K562 (cell line): ENCODE measurements around the gene NRXN3. TPM values are rescaled to one million over a fixed set of nuclear protein-coding genes. Genes with fewer than 3 reads are reported as not detected.

Source experiments
- ATAC-seq: fragments of 200-7000 bp; cut with Tn5 transposase; 3 replicates; pipeline ENCODE4 v1.9.1; 2020; ENCODE audit warnings: moderate library complexity
- BruUV-seq: library from RNA; stranded (reverse); fragments of 400-500 nt; replicated peaks from 2 replicates; lab custom pipeline; 2021; lab: Mats Ljungman, UMichigan
- CTCF ChIA-PET: fragments of 300-600 bp; formaldehyde crosslinking; extraction: SDS; loops from one replicate; lab custom pipeline; 2021; ENCODE audit warnings: low intra/inter-chr PET ratio; lab: Yijun Ruan, JAX
- POLR2A ChIA-PET: fragments of 300-600, 350-650 bp; sonication (Branson Sonifier 250); formaldehyde crosslinking; extraction: SDS; loops from one replicate; lab custom pipeline; 2021; ENCODE audit warnings: antibody characterized with exemption, inconsistent platforms; lab: Yijun Ruan, JAX
- DNase-seq, 4 experiments: peaks; one replicate each; pipeline versions ENCODE4 v3.0.0 to v3.0.0-alpha.2; 2011 to 2018; ENCODE audit warnings: low spot score in 3 of 4, mixed read lengths in 3 of 4; ENCODE audit errors: extremely low read depth in 1 of 4
- FAIRE-seq: peaks from 2 replicates; lab custom pipeline; 2011; peaks lifted over from hg19 to GRCh38; lab: Jason Lieb, UNC
- H2AFZ ChIP-seq: 2 replicates; pipeline ENCODE4 v1.6.0; 2011; ENCODE audit warnings: low read depth, low read length, control low read depth, inconsistent platforms
- H3K27ac ChIP-seq: fragments of 200-600 bp; 3 replicates; pipeline ENCODE4 v1.8.0; 2011; ENCODE audit warnings: low read depth, mild to moderate bottlenecking, control low read depth, inconsistent platforms, low read length, moderate library complexity, mixed read lengths; ENCODE audit errors: extremely low read depth
- H3K27me3 ChIP-seq, 2 experiments: fragments of 300-600 bp in 1 of 2; 2 replicates in 1 of 2; 3 replicates in 1 of 2; pipeline versions ENCODE4 v1.6.0 to v1.8.0; 2011; ENCODE audit warnings: inconsistent platforms in 2 of 2, low read length in 2 of 2, mild to moderate bottlenecking in 1 of 2, mixed read lengths in 1 of 2, moderate library complexity in 1 of 2; ENCODE audit not compliant: control insufficient read depth in 2 of 2, insufficient read depth in 2 of 2
- H3K36me3 ChIP-seq: fragments of 300-600 bp; 3 replicates; pipeline ENCODE4 v1.8.0; 2011; ENCODE audit warnings: mild to moderate bottlenecking, low read length, inconsistent platforms; ENCODE audit not compliant: control insufficient read depth, insufficient read depth
- H3K4me1 ChIP-seq, 2 experiments: fragments of 200-600 bp in 1 of 2; replicated peaks in 1 of 2; 2 replicates in 1 of 2; 3 replicates in 1 of 2; pipeline versions ENCODE4 v1.5.1 to v1.8.0; 2011; ENCODE audit warnings: inconsistent platforms in 2 of 2, low read length in 2 of 2, mild to moderate bottlenecking in 1 of 2, mixed read lengths in 1 of 2, moderate library complexity in 1 of 2; ENCODE audit not compliant: control insufficient read depth in 2 of 2, insufficient read depth in 2 of 2
- H3K4me2 ChIP-seq: 2 replicates; pipeline ENCODE4 v1.6.1; 2011; ENCODE audit warnings: low read length, control low read depth, inconsistent platforms, mixed read lengths; ENCODE audit not compliant: insufficient read depth
- H3K4me3 ChIP-seq: fragments of 200-600 bp; sonication (generic), shearing (Covaris generic); 2 replicates; pipeline ENCODE4 v1.5.1; 2016; ENCODE audit warnings: control low read depth, inconsistent platforms
- H3K79me2 ChIP-seq: fragments of 200-600 bp; 3 replicates; pipeline ENCODE4 v1.8.0; 2011; ENCODE audit warnings: low read length, inconsistent platforms; ENCODE audit not compliant: control insufficient read depth, insufficient read depth
- H3K9ac ChIP-seq, 2 experiments: 2 replicates each; pipeline versions ENCODE4 v1.6.0 to v1.6.1; 2011; ENCODE audit warnings: low read depth in 2 of 2, low read length in 2 of 2, control low read depth in 1 of 2, inconsistent platforms in 1 of 2, mild to moderate bottlenecking in 1 of 2, mixed read lengths in 1 of 2; ENCODE audit not compliant: insufficient read depth in 1 of 2
- H3K9me1 ChIP-seq: one replicate; pipeline ENCODE4 v1.6.0; 2011; ENCODE audit warnings: inconsistent platforms, mild to moderate bottlenecking, low read length, moderate library complexity; ENCODE audit not compliant: control insufficient read depth, insufficient read depth
- H3K9me3 ChIP-seq: replicated peaks from 2 replicates; pipeline ENCODE4 v1.5.1; 2011; ENCODE audit warnings: low read depth, low read length, inconsistent platforms; ENCODE audit not compliant: control insufficient read depth, insufficient read depth
- H4K20me1 ChIP-seq: replicated peaks from 2 replicates; pipeline ENCODE4 v1.6.1; 2011; ENCODE audit warnings: low read length, inconsistent platforms, mixed read lengths; ENCODE audit not compliant: control insufficient read depth, insufficient read depth
- BMI1 ChIP-seq: fragments of 150-350 bp; IDR thresholded peaks from 2 replicates; pipeline ENCODE4 v1.6.1; 2014; ENCODE audit warnings: low read length
- CEBPG ChIP-seq, 3 experiments: fragments of 200-800 bp in 1 of 3; sonication (Bioruptor generic) in 1 of 3; sonication (generic) in 1 of 3; formaldehyde crosslinking in 1 of 3; IDR thresholded peaks in 2 of 3; conservative IDR thresholded peaks in 1 of 3; 2 replicates each; pipeline versions ENCODE4 v1.6.1 to v1.8.0; 2016 to 2022; ENCODE audit warnings: missing compliant biosample characterization in 2 of 3, missing genetic modification characterization in 2 of 3, mild to moderate bottlenecking in 1 of 3, missing genetic modification reagents in 1 of 3
- COPS2 ChIP-seq: fragments of 450-650 bp; conservative IDR thresholded peaks from 2 replicates; pipeline ENCODE4 v1.6.1; 2016; ENCODE audit warnings: mild to moderate bottlenecking, moderate library complexity
- ESRRA ChIP-seq: fragments of 450-650 bp; IDR thresholded peaks from 2 replicates; pipeline ENCODE4 v1.6.1; 2014; ENCODE audit warnings: low read depth, mild to moderate bottlenecking, moderate library complexity, borderline replicate concordance
- ETV6 ChIP-seq, 3 experiments: fragments of 150-350 bp in 1 of 3; sonication (generic) in 1 of 3; formaldehyde crosslinking in 1 of 3; IDR thresholded peaks; 2 replicates each; pipeline versions ENCODE4 v1.6.1 to v1.8.0; 2014 to 2022; ENCODE audit warnings: borderline replicate concordance in 2 of 3, low read depth in 2 of 3, antibody characterized with exemption in 1 of 3, low read length in 1 of 3, mild to moderate bottlenecking in 1 of 3, missing genetic modification reagents in 1 of 3
- FOXP1 ChIP-seq: sonication (generic); formaldehyde crosslinking; IDR thresholded peaks from 2 replicates; pipeline ENCODE4 v1.8.0; 2022; ENCODE audit warnings: mild to moderate bottlenecking, missing genetic modification reagents
- NELFE ChIP-seq: IDR thresholded peaks from 2 replicates; pipeline ENCODE4 v1.6.1; 2011; ENCODE audit warnings: mild to moderate bottlenecking; ENCODE audit not compliant: insufficient read depth, insufficient read length
- NFYB ChIP-seq: IDR thresholded peaks from 2 replicates; pipeline ENCODE4 v1.6.1; 2011; ENCODE audit warnings: mild to moderate bottlenecking, moderate library complexity; ENCODE audit not compliant: insufficient read length; ENCODE audit errors: extremely low read depth
- SNAPC5 ChIP-seq: fragments of 250-450 bp; sonication (Bioruptor Pico); IDR thresholded peaks from 2 replicates; pipeline ENCODE4 v1.8.0; 2021; ENCODE audit warnings: moderate library complexity, mild to moderate bottlenecking, inconsistent platforms
- TAF7 ChIP-seq: fragments of 450-650 bp; IDR thresholded peaks from 2 replicates; pipeline ENCODE4 v1.6.1; 2016; ENCODE audit warnings: missing genetic modification characterization, missing compliant biosample characterization
- TEAD2 ChIP-seq: fragments of 450-650 bp; IDR thresholded peaks from 2 replicates; pipeline ENCODE4 v1.6.1; 2016; ENCODE audit warnings: missing genetic modification characterization, control low read depth, missing compliant biosample characterization
- WHSC1 ChIP-seq: IDR thresholded peaks from one replicate; pipeline ENCODE4 v1.6.1; 2012; ENCODE audit warnings: low read length, control low read depth, inconsistent platforms
- ZFP91 ChIP-seq: sonication (generic); formaldehyde crosslinking; IDR thresholded peaks from 2 replicates; pipeline ENCODE4 v1.8.0; 2022; ENCODE audit warnings: mild to moderate bottlenecking, missing genetic modification reagents
- ZNF274 ChIP-seq: IDR thresholded peaks from 2 replicates; pipeline ENCODE4 v1.6.1; 2011; ENCODE audit warnings: low read depth, mild to moderate bottlenecking, low read length, moderate library complexity, borderline replicate concordance
- ZZZ3 ChIP-seq: fragments of 450-650 bp; IDR thresholded peaks from 2 replicates; pipeline ENCODE4 v1.6.1; 2016; ENCODE audit warnings: antibody characterized with exemption, mild to moderate bottlenecking, moderate library complexity
- WGBS: fragments of 100-300 bp; shearing (Covaris generic); methylation state at CpG from one replicate; pipeline ENCODE4 v1.1.6; 2016; ENCODE audit warnings: low coverage, mixed read lengths; ENCODE audit not compliant: insufficient coverage; ENCODE audit errors: missing lambda C conversion rate; 5-methylcytosine and 5-hydroxymethylcytosine counted together
- in situ Hi-C: fragments of 300-500 bp; cut with MboI; formaldehyde crosslinking; loops from 4 replicates; pipeline ENCODE4 v1.15.0; 2018; ENCODE audit warnings: inconsistent platforms, mixed read lengths
- intact Hi-C: fragments of 100-400 bp; cut with micrococcal nuclease; formaldehyde crosslinking; loops from 2 replicates; pipeline ENCODE4 v1.14.2; 2022
- polyA plus RNA-seq, 8 experiments: library from polyadenylated mRNA; depleted of rRNA in 4 of 8; stranded (reverse) in 5 of 8; unstranded in 3 of 8; fragments of >200 nt; fragmentation: Nextera tagmentation in 2 of 8; fragmentation: Illumina TruSeq in 1 of 8; extraction: Ambion mirVana in 2 of 8; extraction: Trizol in 1 of 8; gene quantifications; 2 replicates each; pipeline versions ENCODE4 v1.2.1 to v1.2.3, GENCODE V29; 2011 to 2014; ENCODE audit warnings: inconsistent platforms in 1 of 8, missing spikeins in 1 of 8
- total RNA-seq, 7 experiments: library from RNA; depleted of rRNA in 6 of 7; stranded (reverse); fragments of >200 nt in 6 of 7; fragmentation: Illumina TruSeq in 2 of 7; extraction: Trizol in 2 of 7; gene quantifications; 2 replicates each; pipeline versions ENCODE4 v1.2.1 to v1.2.3, GENCODE V29; 2011 to 2021; ENCODE audit warnings: low replicate concordance in 1 of 7

The NRXN3 gene
- total and polyA plus RNA-seq, 9 of the 15 experiments (the other 6 are each of a cell fraction or from before 2014, with no cell fraction given), result 0.09 TPM; not detected in 8

- Histone ChIP-seq H2AFZ (no peak overlapping the region), H3K79me2 (no peaks in the 10 kb centered on the region), H3K36me3 (no peaks in the 10 kb centered on the region), H4K20me1 (no peaks in the 10 kb centered on the region), H3K4me1 (no peaks in the 10 kb centered on the region), H3K27me3 (no peaks in the 10 kb centered on the region), H3K4me3 (no peak overlapping the region), H3K4me2 (no peak overlapping the region), H3K9ac (no peak overlapping the region), H3K9me1 (no peaks in the 10 kb centered on the region), H3K27ac (no peak overlapping the region), H3K9me3 (no peaks in the 10 kb centered on the region)
- BruUV-seq, result no TSS peak
- in situ Hi-C loops (no loop called here), intact Hi-C loops (no loop called here)
- DNase-seq (no peak), FAIRE-seq (no peak), ATAC-seq (no peak)
- WGBS, result no CpG with 5 or more reads among the region's 1 CpG
- no peak for TF ChIP-seq WHSC1
- no peak for TF ChIP-seq ZZZ3
- TF ChIP-seq TEAD2, result no peak
- TF ChIP-seq BMI1, result no peak
- no peak for TF ChIP-seq TAF7 (tag)
- no peak for TF ChIP-seq ZFP91 (CRISPR knock-in tag)
- TF ChIP-seq CEBPG (CRISPR knock-in tag; IDR thresholded peaks at IDR 0.05), result no peak
- TF ChIP-seq CEBPG (tag; conservative IDR thresholded peaks at IDR 0.05 in 1 of 2, IDR thresholded peaks at IDR 0.05 in 1 of 2), result no peak
- no peak for TF ChIP-seq NELFE
- no peak for TF ChIP-seq NFYB
- TF ChIP-seq ETV6 (IDR thresholded peaks at IDR 0.05; ENCODE audit: borderline replicate concordance in 1 of 2, low read depth in 2 of 2, low read length in 1 of 2), result no peak
- no peak for TF ChIP-seq ETV6 (CRISPR knock-in tag; IDR thresholded peaks at IDR 0.05; ENCODE audit: borderline replicate concordance)
- TF ChIP-seq SNAPC5 (CRISPR knock-in tag), result no peak
- no peak for TF ChIP-seq ESRRA
- TF ChIP-seq COPS2, result no peak
- TF ChIP-seq FOXP1, result no peak
- TF ChIP-seq ZNF274, result no peak
- ChIA-PET CTCF (no interaction called here), POLR2A (no interaction called here)
Measured at GRCh38 chr14:78829274-78829673, 659.1 kb downstream of the NRXN3 start.
